CD4-positive, alpha-beta memory T cell (primary cell): ENCODE results near the gene ZNF808. TPM values are rescaled to one million over a fixed set of nuclear protein-coding genes. Genes with fewer than 3 reads are reported as not detected.
"Not testable (repeated sequence)": the region's sequence is repeated elsewhere in the genome, so short reads cannot be mapped to it uniquely, and the experiment has no call there.

Experiments
- CTCF ChIA-PET: fragments of 350-600 bp; sonication (Branson Sonifier 250); formaldehyde crosslinking; loops from one replicate; lab custom pipeline; 2021; ENCODE audit warnings: inconsistent platforms; ENCODE audit not compliant: partially characterized antibody; lab: Charles Lee
- POLR2A ChIA-PET: fragments of 350-600 bp; sonication (Branson Sonifier 250); formaldehyde crosslinking; loops from one replicate; lab custom pipeline; 2021; ENCODE audit not compliant: partially characterized antibody; lab: Charles Lee
- DNase-seq, 5 donors: peaks; one replicate each; pipeline versions ENCODE4 v3.0.0 to v3.0.0-alpha.2; 2020 to 2022; ENCODE audit warnings: mixed read lengths in 1 of 5
- H3K27ac ChIP-seq: one replicate; pipeline ENCODE4 v1.7.0; 2013; ENCODE audit warnings: low read depth, low read length
- H3K27me3 ChIP-seq: 2 replicates; pipeline ENCODE4 v1.7.0; 2013; ENCODE audit warnings: mild to moderate bottlenecking, low read length, moderate library complexity; ENCODE audit not compliant: insufficient read depth
- H3K36me3 ChIP-seq: 2 replicates; pipeline ENCODE4 v1.7.0; 2013; ENCODE audit warnings: mild to moderate bottlenecking, low read length, moderate library complexity; ENCODE audit not compliant: insufficient read depth
- H3K4me1 ChIP-seq: 2 replicates; pipeline ENCODE4 v1.7.0; 2013; ENCODE audit warnings: mild to moderate bottlenecking, low read length, moderate library complexity; ENCODE audit not compliant: insufficient read depth
- H3K4me3 ChIP-seq, 2 donors: one replicate each; pipeline ENCODE4 v1.7.0; 2013; ENCODE audit warnings: low read length in 2 of 2, mild to moderate bottlenecking in 1 of 2
- H3K9me3 ChIP-seq, 2 donors: one replicate each; pipeline ENCODE4 v1.7.0; 2013; ENCODE audit warnings: low read length in 2 of 2, control low read depth in 1 of 2; ENCODE audit not compliant: control insufficient read depth in 1 of 2
- H3K27ac Mint-ChIP-seq, 7 donors: one replicate each; pipeline ENCODE4 v1.8.0; 2020 to 2021; ENCODE audit warnings: mixed read lengths in 7 of 7, mild to moderate bottlenecking in 6 of 7, inconsistent platforms in 3 of 7, moderate library complexity in 3 of 7
- H3K27me3 Mint-ChIP-seq, 2 donors: one replicate each; pipeline ENCODE4 v1.8.0; 2020 to 2021; ENCODE audit warnings: mixed read lengths in 2 of 2
- H3K36me3 Mint-ChIP-seq, 2 donors: one replicate each; pipeline ENCODE4 v1.8.0; 2020 to 2021; ENCODE audit warnings: mixed read lengths in 2 of 2, inconsistent platforms in 1 of 2, mild to moderate bottlenecking in 1 of 2
- H3K4me1 Mint-ChIP-seq, 4 donors: one replicate each; pipeline ENCODE4 v1.8.0; 2020 to 2021; ENCODE audit warnings: mixed read lengths in 4 of 4, mild to moderate bottlenecking in 1 of 4
- H3K4me3 Mint-ChIP-seq, 8 donors: one replicate each; pipeline ENCODE4 v1.8.0; 2020 to 2021; ENCODE audit warnings: mixed read lengths in 8 of 8, mild to moderate bottlenecking in 7 of 8, moderate library complexity in 6 of 8, inconsistent platforms in 3 of 8
- H3K9me3 Mint-ChIP-seq, 8 donors: one replicate each; pipeline ENCODE4 v1.8.0; 2020 to 2021; ENCODE audit warnings: mixed read lengths in 8 of 8, mild to moderate bottlenecking in 5 of 8, inconsistent platforms in 3 of 8, moderate library complexity in 1 of 8
- intact Hi-C: fragments of 100-400 bp; cut with micrococcal nuclease; formaldehyde crosslinking; loops from one replicate; pipeline ENCODE4 v1.15.1; 2023
- polyA plus RNA-seq, 2 donors: library from polyadenylated mRNA; unstranded; fragments of 300-500 nt; fragmentation: Illumina TruSeq; gene quantifications; one replicate each; pipeline ENCODE4 v1.2.3, GENCODE V29; 2021
- total RNA-seq, 2 experiments: library from RNA; stranded (reverse); gene quantifications; one replicate each; pipeline ENCODE4 v1.2.3, GENCODE V29; 2021

Gene ZNF808
- total RNA-seq (10 to 100 TPM; 61.7 to 65.2 TPM), polyA plus RNA-seq (10 to 100 TPM in 1 of 2 donors, 1 to 10 TPM in 1; 2.0 to 10.8 TPM)

DNA sequence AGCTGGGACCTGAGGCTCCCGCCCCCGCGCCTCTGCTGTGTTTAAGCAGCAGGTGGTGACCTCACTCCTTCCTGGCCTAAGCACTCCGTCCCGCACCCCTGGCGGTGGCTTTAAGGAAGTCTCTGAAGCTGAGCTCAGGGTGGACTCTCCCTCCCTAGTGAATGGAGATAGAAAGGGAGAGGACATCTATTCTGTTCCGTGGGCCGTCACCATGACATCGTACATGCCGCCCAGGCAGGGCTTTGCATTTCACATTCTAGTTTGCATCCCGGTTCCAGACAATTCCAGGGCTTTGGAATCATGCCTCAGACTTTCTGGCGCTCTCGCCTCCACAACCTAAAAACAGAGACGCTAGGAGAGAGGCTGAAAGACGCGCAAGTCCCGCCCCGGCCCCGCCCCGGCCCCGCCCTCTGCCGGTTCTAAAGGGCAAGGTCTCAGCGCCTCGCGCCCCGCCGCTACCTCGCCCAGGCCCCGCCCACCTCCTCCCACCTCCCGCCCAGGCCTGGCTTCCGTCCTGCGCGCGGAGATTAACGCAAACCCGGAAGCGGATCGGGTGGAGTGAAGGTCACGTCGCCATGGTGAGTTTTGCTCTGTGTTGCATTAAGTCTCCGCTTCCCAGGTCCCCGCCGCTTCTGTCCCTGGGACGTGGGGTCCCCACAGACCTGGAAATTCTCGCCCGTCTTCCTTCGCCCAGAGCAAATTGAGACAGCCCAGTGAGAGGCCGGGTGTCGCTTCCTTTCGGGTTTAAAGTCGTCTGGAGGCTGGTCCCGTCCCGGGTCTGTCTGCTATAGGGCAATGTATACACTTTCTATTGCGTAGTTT lies at the start of gene ZNF808:
ZNF808 (plus strand) TSS at position 535 of the 822 bp plus-strand sequence. CDS start 15,617 bp downstream, outside the sequence.
- peak within 1 kb of the TSS; percentile 91 for H3K27ac ChIP-seq
- Mint-ChIP-seq H3K4me3 (peak within 1 kb of the TSS; percentile 96 to 100 (median 99)), H3K9me3 (peaks cover 0 to 17% (median 11%) of the 10 kb centered on the region in 8 donors), H3K36me3 (peaks cover 9 to 21% of the 10 kb centered on the region in 2 donors), H3K27ac (peak within 1 kb of the TSS; percentile 94 to 99 (median 99)), H3K4me1 (peaks cover 18 to 36% (median 26%) of the 10 kb centered on the region in 4 donors), H3K27me3 (peaks cover 0 to 1% of the 10 kb centered on the region in 2 donors)
- peak; percentile 91 to 97 (median 91) for DNase-seq
- ChIA-PET CTCF (interaction anchor here (0.7 to 1.1 kb wide), 2 partner anchors 39 to 111 kb away, joined by 3 read pairs; no protein-coding TSS in a partner anchor), POLR2A (interaction anchor here (0.6 to 1.3 kb wide), 8 partner anchors 9 to 515 kb away, joined by 3 to 6 read pairs (median 3); partner anchors contain the start of gene ZNF880)
- H3K4me3 ChIP-seq = peak within 1 kb of the TSS; percentile 78 to 98
- H3K9me3 ChIP-seq = no peaks in the 10 kb centered on the region
- H3K27me3 ChIP-seq = no peaks in the 10 kb centered on the region
- intact Hi-C loops = loop anchor here (1.0 to 5.0 kb wide), 10 partner anchors 8 to 632 kb away; partner anchors contain the start of genes ZNF347, ZNF528, ZNF611 and ZNF701
- H3K4me1 ChIP-seq = peaks cover 19% of the 10 kb centered on the region
- H3K36me3 ChIP-seq = no peaks in the 10 kb centered on the region

GRCh38 chr19:52484111-52484743 lies 43.2 kb upstream of the ZNF808 start:
- peaks cover 30 to 34% of the 10 kb centered on the region in 2 donors for H3K36me3 Mint-ChIP-seq
- H3K27ac Mint-ChIP-seq, H3K27me3 Mint-ChIP-seq, H3K9me3 ChIP-seq, DNase-seq, H3K4me1 Mint-ChIP-seq, H3K36me3 ChIP-seq, H3K27me3 ChIP-seq, H3K27ac ChIP-seq, POLR2A ChIA-PET, intact Hi-C loops, H3K4me1 ChIP-seq, H3K4me3 ChIP-seq, CTCF ChIA-PET, H3K4me3 Mint-ChIP-seq: not testable (repeated sequence)
- H3K9me3 Mint-ChIP-seq = peaks cover 2 to 87% (median 69%) of the 10 kb centered on the region in 8 donors

- Mint-ChIP-seq H3K36me3 (peaks cover 29 to 33% of the 10 kb centered on the region in 2 donors), H3K4me3 (peak overlapping the region in 1 of 8 donors; percentile 9), H3K9me3 (peaks cover 2 to 85% (median 71%) of the 10 kb centered on the region in 8 donors)
- POLR2A ChIA-PET, H3K27ac ChIP-seq, CTCF ChIA-PET, H3K4me3 ChIP-seq, H3K27me3 Mint-ChIP-seq, H3K4me1 Mint-ChIP-seq, H3K4me1 ChIP-seq, DNase-seq, H3K9me3 ChIP-seq, H3K36me3 ChIP-seq, intact Hi-C loops, H3K27ac Mint-ChIP-seq, H3K27me3 ChIP-seq: not testable (repeated sequence)
Measured at GRCh38 chr19:52485064-52485463, 42.4 kb upstream of the ZNF808 start.

GRCh38 chr19:52485561-52486240 lies 41.8 kb upstream of the ZNF808 start:
- H3K4me1 Mint-ChIP-seq, H3K27ac ChIP-seq, H3K27ac Mint-ChIP-seq, H3K27me3 ChIP-seq, intact Hi-C loops, H3K9me3 ChIP-seq, H3K36me3 ChIP-seq, H3K4me1 ChIP-seq, CTCF ChIA-PET, H3K27me3 Mint-ChIP-seq, H3K4me3 ChIP-seq, POLR2A ChIA-PET, DNase-seq: not testable (repeated sequence)
- H3K36me3 Mint-ChIP-seq = peaks cover 26 to 30% of the 10 kb centered on the region in 2 donors
- peak overlapping the region in 1 of 8 donors; percentile 9 for H3K4me3 Mint-ChIP-seq
- peaks cover 2 to 85% (median 72%) of the 10 kb centered on the region in 8 donors for H3K9me3 Mint-ChIP-seq

GRCh38 chr19:52492201-52492993 lies 35.1 kb upstream of the ZNF808 start:
- Mint-ChIP-seq H3K9me3 (peaks cover 0 to 79% (median 58%) of the 10 kb centered on the region in 8 donors), H3K27ac (no peak overlapping the region), H3K4me1 (no peaks in the 10 kb centered on the region), H3K36me3 (peaks cover 22 to 28% of the 10 kb centered on the region in 2 donors), H3K27me3 (peaks cover 0 to 2% of the 10 kb centered on the region in 2 donors), H3K4me3 (peak overlapping the region in 2 of 8 donors; percentile 13 to 17)
- intact Hi-C loops = no loop called here
- Histone ChIP-seq H3K9me3 (peaks cover 0 to 3% of the 10 kb centered on the region in 2 donors), H3K4me3 (no peak overlapping the region), H3K27ac (no peak overlapping the region), H3K4me1 (no peaks in the 10 kb centered on the region), H3K27me3 (no peaks in the 10 kb centered on the region), H3K36me3 (no peaks in the 10 kb centered on the region)
- ChIA-PET CTCF (no interaction called here), POLR2A (no interaction called here)
- DNase-seq = no peak

DNA sequence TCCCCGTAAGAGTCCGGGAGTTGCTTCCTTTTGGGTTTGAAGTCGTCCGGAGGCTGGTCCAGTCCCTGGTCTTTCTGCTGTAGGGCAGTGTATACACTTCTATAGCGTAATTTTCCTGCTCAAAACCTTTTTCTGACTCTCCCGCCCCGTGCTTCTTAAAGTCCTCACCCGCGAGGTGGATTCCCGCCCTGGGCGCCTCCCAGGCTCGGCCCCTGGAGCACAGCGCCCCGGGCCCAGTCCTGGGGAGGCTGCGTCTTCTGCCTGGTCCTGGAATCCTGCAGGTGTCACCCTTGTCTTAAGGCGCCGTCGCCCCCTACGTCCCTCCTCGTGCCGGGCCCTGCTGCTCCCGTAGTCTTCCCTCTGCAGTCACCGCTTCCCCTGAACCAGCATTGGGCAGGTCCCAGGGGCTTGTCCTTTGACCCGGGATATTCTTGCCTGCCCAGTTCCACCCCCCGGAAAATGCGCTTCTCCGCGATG lies 34.4 kb upstream of the ZNF808 start:
- Mint-ChIP-seq H3K4me3 (peak overlapping the region in 4 of 8 donors; percentile 17 to 41 (median 36)), H3K9me3 (peaks cover 2 to 83% (median 64%) of the 10 kb centered on the region in 8 donors), H3K27ac (no peak overlapping the region), H3K27me3 (peaks cover 0 to 2% of the 10 kb centered on the region in 2 donors), H3K36me3 (peaks cover 27 to 28% of the 10 kb centered on the region in 2 donors), H3K4me1 (no peaks in the 10 kb centered on the region)
- Histone ChIP-seq H3K9me3 (peaks cover 0 to 3% of the 10 kb centered on the region in 2 donors), H3K36me3 (no peaks in the 10 kb centered on the region), H3K27me3 (no peaks in the 10 kb centered on the region), H3K4me3 (no peak overlapping the region), H3K4me1 (no peaks in the 10 kb centered on the region), H3K27ac (no peak overlapping the region)
- ChIA-PET CTCF (no interaction called here), POLR2A (no interaction called here)
- intact Hi-C loops = no loop called here
- no peak for DNase-seq
